GM23338 (cell line): Measurements from ENCODE around the gene ARL10. TPM values are rescaled to one million over a fixed set of nuclear protein-coding genes. Genes with fewer than 3 reads are reported as not detected.
A peak's percentile ranks its signal among the peaks of the same experiment; 100 is the strongest.

Experiments
- ATAC-seq: fragments of 200-7000 bp; cut with Tn5 transposase; 3 replicates; pipeline ENCODE4 v1.9.1; 2020
- DNase-seq: peaks from one replicate; pipeline ENCODE4 v3.0.0-alpha.2; 2015; ENCODE audit warnings: low spot score
- H2AFZ ChIP-seq: fragments of 200-600 bp; sonication (generic); 2 replicates; pipeline ENCODE4 v1.8.0; 2016; ENCODE audit warnings: antibody characterized with exemption, mild to moderate bottlenecking, moderate library complexity
- H3F3A ChIP-seq: fragments of 200-600 bp; sonication (generic); replicated peaks from 2 replicates; pipeline ENCODE4 v1.8.0; 2017; ENCODE audit warnings: antibody characterized with exemption, mixed run types, low read depth
- H3K27ac ChIP-seq: fragments of 200-600 bp; sonication (generic); 2 replicates; pipeline ENCODE4 v1.6.1; 2016; ENCODE audit warnings: low read depth
- H3K27me3 ChIP-seq: fragments of 200-600 bp; sonication (generic); 2 replicates; pipeline ENCODE4 v1.8.0; 2016; ENCODE audit warnings: mild to moderate bottlenecking, mixed run types, moderate library complexity; ENCODE audit not compliant: insufficient read depth
- H3K36me3 ChIP-seq: fragments of 200-600 bp; sonication (generic); 2 replicates; pipeline ENCODE4 v1.8.0; 2016; ENCODE audit warnings: mild to moderate bottlenecking; ENCODE audit not compliant: insufficient read depth
- H3K4me1 ChIP-seq: fragments of 200-600 bp; sonication (generic); 2 replicates; pipeline ENCODE4 v1.8.0; 2016; ENCODE audit warnings: mild to moderate bottlenecking, moderate library complexity; ENCODE audit not compliant: insufficient read depth
- H3K4me2 ChIP-seq: fragments of 200-600 bp; sonication (generic); 2 replicates; pipeline ENCODE4 v1.7.1; 2017; ENCODE audit warnings: mixed run types
- H3K4me3 ChIP-seq: fragments of 200-600 bp; sonication (generic); 2 replicates; pipeline ENCODE4 v1.6.1; 2016; ENCODE audit warnings: mixed run types
- H3K79me2 ChIP-seq: fragments of 200-600 bp; sonication (generic); replicated peaks from 2 replicates; pipeline ENCODE4 v1.8.0; 2017; ENCODE audit warnings: mild to moderate bottlenecking; ENCODE audit not compliant: insufficient read depth
- H3K9me2 ChIP-seq: fragments of 200-600 bp; sonication (generic); 2 replicates; pipeline ENCODE4 v1.8.0; 2017; ENCODE audit not compliant: insufficient read depth
- H4K20me1 ChIP-seq: fragments of 200-600 bp; sonication (generic); replicated peaks from 2 replicates; pipeline ENCODE4 v1.8.0; 2017; ENCODE audit warnings: mild to moderate bottlenecking; ENCODE audit not compliant: insufficient read depth
- H3K27ac Mint-ChIP-seq: 2 replicates; pipeline ENCODE4 v1.8.0; 2020; ENCODE audit warnings: inconsistent platforms, mild to moderate bottlenecking, moderate library complexity, mixed read lengths
- H3K27me3 Mint-ChIP-seq: 3 replicates; pipeline ENCODE4 v1.8.0; 2022; ENCODE audit warnings: low read depth, mild to moderate bottlenecking, moderate library complexity, mixed read lengths, inconsistent platforms; ENCODE audit not compliant: insufficient read depth, poor library complexity
- H3K36me3 Mint-ChIP-seq: 3 replicates; pipeline ENCODE4 v1.8.0; 2021; ENCODE audit warnings: low read depth, mild to moderate bottlenecking, inconsistent platforms, moderate library complexity, mixed read lengths
- H3K4me1 Mint-ChIP-seq: 3 replicates; pipeline ENCODE4 v1.8.0; 2020; ENCODE audit warnings: mild to moderate bottlenecking, inconsistent platforms, mixed read lengths
- H3K4me3 Mint-ChIP-seq: 3 replicates; pipeline ENCODE4 v1.8.0; 2021; ENCODE audit warnings: moderate library complexity, mild to moderate bottlenecking, inconsistent platforms, mixed read lengths
- H3K9me3 Mint-ChIP-seq: 3 replicates; pipeline ENCODE4 v1.8.0; 2020; ENCODE audit warnings: moderate library complexity, mild to moderate bottlenecking, inconsistent platforms, mixed read lengths
- CTCF ChIP-seq, 2 experiments: fragments of 200-600 bp in 1 of 2; sonication (generic) in 1 of 2; conservative IDR thresholded peaks; 2 replicates each; pipeline versions ENCODE4 v1.5.1 to v1.6.1; 2016 to 2017; ENCODE audit warnings: antibody characterized with exemption in 2 of 2, low read depth in 2 of 2, mild to moderate bottlenecking in 2 of 2, moderate library complexity in 1 of 2
- ETS1 ChIP-seq: IDR thresholded peaks from 2 replicates; pipeline ENCODE4 v1.6.1; 2016; ENCODE audit warnings: antibody characterized with exemption
- EZH2 ChIP-seq: fragments of 200-600 bp; sonication (generic); IDR thresholded peaks from one replicate; pipeline ENCODE4 v1.8.0; 2017; ENCODE audit warnings: antibody characterized with exemption, mild to moderate bottlenecking, low read depth; ENCODE audit not compliant: unreplicated experiment
- EZH2phosphoT487 ChIP-seq: fragments of 200-600 bp; sonication (generic); IDR thresholded peaks from one replicate; pipeline ENCODE4 v1.8.1; 2018; ENCODE audit warnings: antibody characterized with exemption; ENCODE audit not compliant: unreplicated experiment
- JUNB ChIP-seq: IDR thresholded peaks from one replicate; pipeline ENCODE4 v1.6.1; 2016; ENCODE audit warnings: antibody characterized with exemption; ENCODE audit not compliant: unreplicated experiment
- NANOG ChIP-seq: IDR thresholded peaks from 2 replicates; pipeline ENCODE4 v1.6.1; 2016; ENCODE audit warnings: antibody characterized with exemption, borderline replicate concordance
- POLR2AphosphoS5 ChIP-seq: IDR thresholded peaks from 2 replicates; pipeline ENCODE4 v1.6.1; 2016; ENCODE audit warnings: antibody characterized with exemption, low read depth
- REST ChIP-seq: IDR thresholded peaks from one replicate; pipeline ENCODE4 v1.6.1; 2018; ENCODE audit warnings: antibody characterized with exemption; ENCODE audit not compliant: unreplicated experiment
- STAT1 ChIP-seq: IDR thresholded peaks from one replicate; pipeline ENCODE4 v1.6.1; 2016; ENCODE audit warnings: antibody characterized with exemption; ENCODE audit not compliant: unreplicated experiment
- ZNF114 ChIP-seq: fragments of 250-450 bp; sonication (Bioruptor Pico); IDR thresholded peaks from 2 replicates; pipeline ENCODE4 v1.5.0; 2020; ENCODE audit warnings: mild to moderate bottlenecking, moderate library complexity
- ZNF462 ChIP-seq: fragments of 250-450 bp; sonication (Bioruptor Pico); IDR thresholded peaks from 2 replicates; pipeline ENCODE4 v1.5.0; 2020; ENCODE audit warnings: mild to moderate bottlenecking, moderate library complexity
- polyA plus RNA-seq: library from polyadenylated mRNA; unstranded; fragments of >200 nt; fragmentation: Nextera tagmentation; extraction: Ambion mirVana; gene quantifications from 2 replicates; pipeline ENCODE4 v1.2.1, GENCODE V29; 2016
- total RNA-seq: library from RNA; depleted of rRNA; stranded (reverse); fragments of >200 nt; shearing (Covaris generic); gene quantifications from 2 replicates; pipeline ENCODE4 v1.2.3, GENCODE V29; 2014

The ARL10 gene
- total and polyA plus RNA-seq, 2 experiments from 2014 or later = 2.5 to 7.9 TPM

GRCh38 chr5:176371621-176372539 lies 6.6 kb downstream of the ARL10 start:
- Histone ChIP-seq H3K36me3 (no peaks in the 10 kb centered on the region), H3K79me2 (no peaks in the 10 kb centered on the region), H3K9me2 (no peaks in the 10 kb centered on the region), H3K27me3 (peaks cover 9% of the 10 kb centered on the region), H3F3A (no peaks in the 10 kb centered on the region), H2AFZ (no peak overlapping the region), H3K27ac (no peak overlapping the region), H3K4me3 (no peak overlapping the region), H4K20me1 (0 out of 2 replicates have a peak, but pooled peaks cover 6% of the 10 kb centered on the region), H3K4me2 (no peak overlapping the region), H3K4me1 (no peaks in the 10 kb centered on the region)
- ATAC-seq (no peak), DNase-seq (no peak)
- Mint-ChIP-seq H3K27me3 (peaks cover 9% of the 10 kb centered on the region), H3K36me3 (peaks cover 11% of the 10 kb centered on the region), H3K4me1 (no peaks in the 10 kb centered on the region; the same call in 2 of the 3 replicates), H3K9me3 (no peaks in the 10 kb centered on the region), H3K4me3 (no peak overlapping the region), H3K27ac (0 out of 2 replicates have a peak overlapping the region, but pooled peaks have one; percentile 44)
- no peak for TF ChIP-seq CTCF (conservative IDR thresholded peaks at IDR 0.05; ENCODE audit: low read depth in 2 of 2)
- no peak for TF ChIP-seq ZNF462 (CRISPR knock-in tag)
- TF ChIP-seq EZH2phosphoT487 = no peak
- no peak for TF ChIP-seq POLR2AphosphoS5
- no peak for TF ChIP-seq STAT1
- TF ChIP-seq ETS1 = no peak
- TF ChIP-seq REST = no peak
- TF ChIP-seq JUNB = no peak
- TF ChIP-seq ZNF114 (CRISPR knock-in tag) = no peak
- TF ChIP-seq NANOG = no peak
- TF ChIP-seq EZH2 = no peak
